OCI-LY3 (cell line): ENCODE data around the gene LBHD1.

ENCODE experiments used
- CTCF ChIP-seq: fragments of 200-600, 300-600 bp; sonication (generic); IDR thresholded peaks from 2 replicates; pipeline ENCODE4 v1.5.1; 2014; ENCODE audit warnings: antibody characterized with exemption, low read length, low read depth
- EZH2phosphoT487 ChIP-seq: fragments of 200-600 bp; shearing (Covaris generic); IDR thresholded peaks from 2 replicates; pipeline ENCODE4 v1.6.1; 2018; ENCODE audit warnings: antibody characterized with exemption, mixed run types, low read depth

DNA sequence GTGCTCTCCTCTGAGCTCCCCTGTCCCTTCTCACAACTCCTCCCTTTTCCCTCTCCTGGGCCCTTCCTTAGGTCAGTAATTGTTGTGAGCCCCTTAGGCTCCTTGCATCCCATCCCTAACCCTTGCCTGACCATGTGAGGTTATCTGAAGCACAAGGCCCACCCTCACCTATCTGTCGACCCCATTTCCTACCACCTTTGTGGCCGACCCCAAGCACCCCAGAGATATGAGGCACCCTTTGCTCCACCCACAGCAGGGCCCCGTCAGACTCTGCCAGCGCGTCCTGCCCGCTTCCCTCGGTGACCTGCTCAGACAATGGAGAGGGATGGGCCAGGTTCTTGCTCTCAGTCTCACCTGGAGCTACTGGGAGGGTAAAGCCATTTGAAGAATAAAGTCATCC, 36.7 kb upstream of the LBHD1 start:
- TF ChIP-seq CTCF (no peak), EZH2phosphoT487 (no peak)
